NCI-H2227 (cell line): ENCODE measurements around the gene HSPA4L.

ENCODE experiments used
- DNase-seq: peaks from one replicate; lab custom pipeline; 2025; ENCODE audit not compliant: unreplicated experiment; lab: John Stamatoyannopoulos, UW

HSPA4L gene

DNA sequence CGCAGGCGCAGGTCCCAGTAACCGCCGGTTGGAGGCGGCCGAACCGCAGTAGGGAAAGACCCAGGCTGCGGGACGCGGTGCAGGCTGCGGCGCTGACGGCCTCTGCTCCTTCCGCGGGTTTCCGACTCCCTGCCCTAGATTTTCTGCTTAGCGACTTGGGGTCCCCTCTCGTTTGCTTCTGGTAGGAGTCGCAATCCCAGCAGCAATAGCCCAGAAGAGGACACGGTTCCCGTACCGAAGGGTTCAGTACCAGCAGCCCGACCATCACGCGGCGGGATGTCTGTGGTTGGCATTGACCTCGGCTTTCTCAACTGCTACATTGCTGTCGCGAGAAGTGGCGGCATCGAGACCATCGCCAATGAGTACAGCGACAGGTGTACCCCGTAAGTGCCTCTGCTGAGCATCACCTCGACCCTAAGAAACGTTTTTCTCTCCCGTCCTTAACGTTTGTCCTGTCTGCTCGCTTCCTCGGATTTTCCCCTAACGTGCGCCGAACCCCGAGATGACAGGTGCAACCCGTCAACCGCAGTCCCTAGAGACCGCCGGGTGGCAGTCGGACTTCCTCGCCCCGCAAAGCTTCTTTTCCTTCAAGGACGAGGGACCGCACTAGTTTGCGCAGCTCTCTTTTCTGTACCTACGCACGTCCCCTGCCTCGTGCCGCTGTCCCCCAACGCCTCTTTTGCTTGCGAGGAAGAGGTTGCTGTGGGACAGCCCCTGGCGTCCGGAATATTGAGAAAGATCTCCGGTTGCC lies at the start of gene HSPA4L:
Gene HSPA4L, plus strand, starts transcription at position 48 of the 751 bp plus-strand sequence. Its CDS starts 229 bp downstream, at position 277.
- DNase-seq = peak; percentile 60

DNA sequence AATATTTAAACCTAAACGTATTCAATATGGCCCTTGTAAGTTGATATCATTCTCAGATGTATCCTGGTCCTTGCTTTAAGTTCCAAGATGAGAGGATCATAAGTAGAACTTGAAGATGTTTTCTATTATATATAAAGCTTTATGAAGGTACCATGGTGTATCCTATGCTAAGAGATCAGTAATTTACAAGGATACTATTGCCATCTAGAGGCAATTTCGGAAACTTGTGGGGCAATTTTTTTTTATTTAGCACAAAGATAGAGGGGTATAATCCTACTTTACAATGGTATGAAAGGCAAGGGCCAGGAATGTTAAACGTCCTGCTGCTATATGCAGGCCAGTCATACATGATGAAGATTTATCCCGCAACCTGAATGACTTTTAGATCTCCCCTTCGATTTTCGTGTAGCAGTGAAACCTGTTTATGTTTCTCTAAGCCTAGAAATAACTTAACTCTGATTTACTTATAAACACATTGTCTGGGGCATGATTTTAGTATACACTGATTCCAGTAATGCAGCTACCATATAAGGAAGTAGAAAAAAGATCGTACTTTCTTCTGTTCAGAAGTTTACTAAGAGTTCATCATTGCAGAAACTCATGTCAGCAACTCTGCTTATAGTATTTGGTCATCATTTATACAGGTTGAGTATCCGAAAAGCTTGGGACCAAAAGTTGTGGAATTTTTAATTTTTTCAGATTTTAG lies 49.3 kb upstream of the HSPA4L start:
- peak; percentile 53 for DNase-seq

DNA sequence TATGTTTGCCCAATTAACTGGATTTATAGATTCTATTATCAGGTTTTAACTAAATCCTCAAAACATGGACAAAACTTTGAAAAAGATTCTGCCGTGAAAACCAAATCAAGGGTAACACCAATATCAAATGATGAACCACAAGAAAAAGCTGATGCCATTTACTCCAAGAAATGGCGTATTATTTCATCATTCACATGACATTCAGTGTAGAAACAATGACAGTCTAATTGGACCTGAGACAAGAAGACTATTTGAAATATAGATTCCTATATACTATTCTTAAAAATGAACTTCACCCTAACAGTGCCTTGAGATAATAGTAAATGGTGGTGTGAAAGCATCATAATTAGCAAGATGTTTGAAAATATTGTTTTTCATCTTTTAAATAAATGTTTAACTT lies 47.1 kb upstream of the HSPA4L start:
- DNase-seq = no peak

GRCh38 chr4:127737295-127737694 lies 44.8 kb upstream of the HSPA4L start:
- no peak for DNase-seq

DNA sequence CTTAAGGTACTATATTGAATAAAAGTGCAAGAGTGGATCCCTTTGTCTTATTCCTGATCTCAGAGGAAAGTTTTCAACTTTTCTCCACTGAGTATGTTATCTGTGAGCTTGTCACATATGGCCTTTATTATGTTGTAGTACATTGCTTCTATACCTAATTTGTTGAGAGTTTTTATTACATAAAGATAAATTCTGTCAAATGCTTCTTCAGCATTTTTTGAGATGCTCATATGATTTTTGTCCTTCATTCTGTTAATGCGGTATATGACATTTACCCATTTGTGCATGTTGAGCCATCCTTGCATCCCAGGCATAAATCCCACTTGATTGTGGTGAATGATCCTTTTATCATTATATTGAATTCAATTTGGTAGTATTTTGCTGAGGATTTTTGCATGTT lies 40.9 kb upstream of the HSPA4L start:
- DNase-seq = no peak

DNA sequence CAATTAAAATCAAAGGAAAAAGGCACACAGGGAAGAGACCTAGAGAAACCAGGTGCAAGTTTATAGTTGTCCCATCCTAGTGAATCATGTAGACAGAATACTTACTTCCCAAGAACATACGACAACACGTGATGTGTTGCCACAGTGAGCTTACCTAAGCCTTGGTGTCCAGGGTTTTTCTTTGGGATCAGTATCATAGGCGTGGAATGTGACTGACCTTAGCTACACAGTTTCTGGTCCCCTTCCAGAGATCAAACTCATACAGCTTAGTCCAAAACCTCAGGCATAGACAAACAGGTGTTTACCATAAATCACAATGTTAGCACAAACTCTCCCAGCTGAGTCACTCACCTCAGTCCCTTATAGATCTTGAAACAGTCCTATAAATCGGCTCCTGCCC lies 34.2 kb upstream of the HSPA4L start:
- DNase-seq = no peak

GRCh38 chr4:127748957-127749356 lies 33.2 kb upstream of the HSPA4L start:
- no peak for DNase-seq

DNA sequence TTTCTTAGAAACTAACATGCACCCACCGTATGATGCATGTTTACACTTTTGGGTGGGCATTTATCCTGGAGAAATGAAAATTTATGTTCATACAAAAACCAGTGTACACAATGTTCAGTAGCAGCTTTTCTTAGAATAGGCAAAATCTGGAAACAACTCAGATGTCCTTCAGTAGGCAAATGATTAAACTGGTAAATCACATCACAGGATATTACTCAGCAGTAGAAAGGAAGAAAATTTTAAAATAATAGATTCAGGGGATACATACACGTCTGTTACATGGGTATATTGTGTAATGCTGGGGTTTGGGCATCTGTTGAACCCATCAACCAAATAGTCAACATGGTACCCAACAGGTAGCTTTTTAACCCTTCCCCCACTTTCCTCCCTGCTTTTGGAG lies 25.2 kb upstream of the HSPA4L start:
- no peak for DNase-seq

GRCh38 chr4:127759228-127759820 lies 22.8 kb upstream of the HSPA4L start:
- DNase-seq = no peak

DNA sequence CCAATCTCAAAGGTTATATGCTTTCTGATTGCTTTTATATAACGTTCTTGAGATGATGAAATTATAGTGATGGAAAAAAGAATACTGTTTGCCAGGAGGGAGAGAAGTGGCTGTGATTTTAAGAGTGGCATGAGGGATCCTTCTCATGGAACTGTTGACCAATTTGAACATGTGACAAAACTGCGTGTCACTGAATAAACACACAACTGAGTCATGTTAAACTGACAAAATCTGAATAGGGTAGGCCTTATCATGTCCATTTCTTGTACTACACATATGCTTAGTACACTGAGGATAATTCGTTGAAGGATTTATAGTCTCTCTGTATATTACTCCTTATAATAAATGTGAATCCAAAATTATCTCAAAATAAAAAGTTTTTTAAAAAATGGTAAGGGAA lies 22.2 kb upstream of the HSPA4L start:
- DNase-seq = no peak

DNA sequence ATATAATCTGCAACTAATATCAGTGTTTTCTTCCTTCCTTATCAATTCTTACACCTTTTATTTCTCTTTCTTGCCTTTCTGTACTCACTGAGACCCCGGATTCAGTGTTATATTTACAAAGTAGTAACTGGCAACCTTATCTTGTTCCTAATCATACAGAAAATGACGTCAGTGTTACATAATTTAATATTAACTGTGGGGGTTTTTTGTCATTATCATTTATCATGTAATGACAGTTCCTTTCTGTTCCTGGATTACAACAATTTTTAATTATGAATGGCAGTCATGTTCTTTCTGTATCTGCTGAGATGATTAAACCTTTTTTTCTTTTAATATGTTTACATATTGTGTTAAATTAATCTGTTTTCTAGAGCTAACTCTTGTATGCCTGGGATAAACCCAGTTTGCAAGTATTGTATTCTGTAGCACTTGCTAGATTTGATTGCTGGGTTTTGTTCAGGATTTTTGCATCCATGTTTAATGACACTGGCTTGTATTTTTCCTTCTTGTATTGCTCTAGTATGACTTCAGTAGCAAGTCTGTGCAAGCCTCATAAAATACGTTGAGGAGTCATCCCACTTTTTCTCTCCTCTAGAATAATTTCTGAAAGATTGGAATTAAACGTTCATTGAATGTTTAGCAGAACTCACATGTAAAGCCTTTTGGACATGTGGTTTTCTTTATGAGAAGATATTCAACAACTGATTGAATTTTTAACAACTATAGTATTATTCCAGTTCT lies 10.4 kb upstream of the HSPA4L start:
- DNase-seq = no peak

GRCh38 chr4:127772769-127773671 lies 9.1 kb upstream of the HSPA4L start:
- DNase-seq = peak; percentile 38

DNA sequence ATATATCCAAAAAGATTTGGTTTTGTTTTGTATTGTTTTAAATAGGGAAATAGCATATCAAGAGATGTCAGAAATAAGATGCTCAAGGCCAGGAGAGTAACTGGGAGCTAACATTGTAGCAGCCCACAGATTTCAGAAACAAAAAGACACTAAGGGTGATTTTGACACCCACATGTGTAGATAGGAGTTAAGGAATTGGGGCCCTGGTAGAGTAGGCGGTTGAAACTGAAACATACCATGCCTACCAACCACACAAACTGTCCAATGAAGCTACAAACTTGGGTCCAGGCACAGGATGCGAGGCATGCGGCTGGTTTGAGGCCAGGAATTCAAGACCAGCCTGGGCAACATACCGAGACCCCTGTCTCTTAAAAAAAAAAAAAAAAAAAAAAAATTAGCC lies 6.3 kb upstream of the HSPA4L start:
- no peak for DNase-seq

DNA sequence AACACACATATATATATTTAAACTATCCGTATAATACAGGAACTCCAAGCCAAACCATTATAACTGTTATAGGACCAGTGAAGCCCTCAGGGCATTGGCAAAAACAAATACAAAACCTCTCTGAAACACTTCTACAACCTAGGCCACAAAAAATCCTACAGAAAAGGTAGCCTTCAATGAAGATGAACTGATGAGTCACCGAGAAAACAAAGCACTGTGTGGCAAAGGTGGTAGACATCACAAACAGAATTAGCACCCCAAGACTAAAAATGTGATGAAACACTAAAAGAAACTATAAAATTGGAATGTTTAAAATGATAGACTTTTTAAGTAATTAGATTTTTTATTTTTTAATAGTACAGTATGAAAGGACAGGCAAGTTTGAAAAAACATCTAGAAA lies 5.5 kb upstream of the HSPA4L start:
- no peak for DNase-seq

DNA sequence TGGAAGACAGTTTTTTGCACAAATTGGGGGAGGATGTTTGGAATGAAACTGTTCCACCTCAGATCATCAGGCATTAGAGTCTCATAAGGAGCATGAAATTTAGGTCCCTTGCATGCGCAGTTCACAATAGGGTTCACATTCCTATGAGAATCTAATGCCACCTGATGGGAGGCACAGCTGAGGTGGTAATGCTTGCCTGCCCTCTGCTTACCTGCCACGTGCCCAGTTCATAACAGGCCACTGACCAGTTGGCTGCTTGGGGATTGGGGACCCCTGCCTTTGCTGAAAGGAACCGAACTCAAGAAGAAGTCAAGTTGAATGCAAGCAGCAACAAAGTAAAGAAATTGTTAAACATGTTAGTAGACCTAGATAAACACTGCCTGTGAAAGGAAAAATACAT lies 4.6 kb upstream of the HSPA4L start:
- DNase-seq = no peak

GRCh38 chr4:127778102-127778501 lies 4.0 kb upstream of the HSPA4L start:
- peak; percentile 1 for DNase-seq

DNA sequence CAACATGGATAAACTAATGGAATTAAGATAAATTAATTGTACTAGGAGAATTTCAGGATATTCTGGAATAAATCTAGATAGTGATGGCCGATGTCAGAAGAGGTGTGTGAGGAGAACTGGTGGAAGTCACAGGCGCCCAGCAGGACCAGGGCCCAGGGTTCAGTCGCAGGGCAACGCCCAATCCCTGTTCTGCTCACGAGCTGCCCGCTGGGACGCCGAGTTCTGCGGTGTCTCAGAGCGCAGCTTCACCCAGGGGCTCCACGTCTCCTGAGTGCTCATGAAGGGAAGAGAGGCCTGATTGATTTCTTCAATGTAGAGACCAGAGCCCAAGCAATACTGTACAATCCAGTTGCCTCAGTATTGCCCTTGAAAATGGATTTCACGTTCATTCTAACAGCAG lies 1.5 kb upstream of the HSPA4L start:
- DNase-seq = no peak

DNA sequence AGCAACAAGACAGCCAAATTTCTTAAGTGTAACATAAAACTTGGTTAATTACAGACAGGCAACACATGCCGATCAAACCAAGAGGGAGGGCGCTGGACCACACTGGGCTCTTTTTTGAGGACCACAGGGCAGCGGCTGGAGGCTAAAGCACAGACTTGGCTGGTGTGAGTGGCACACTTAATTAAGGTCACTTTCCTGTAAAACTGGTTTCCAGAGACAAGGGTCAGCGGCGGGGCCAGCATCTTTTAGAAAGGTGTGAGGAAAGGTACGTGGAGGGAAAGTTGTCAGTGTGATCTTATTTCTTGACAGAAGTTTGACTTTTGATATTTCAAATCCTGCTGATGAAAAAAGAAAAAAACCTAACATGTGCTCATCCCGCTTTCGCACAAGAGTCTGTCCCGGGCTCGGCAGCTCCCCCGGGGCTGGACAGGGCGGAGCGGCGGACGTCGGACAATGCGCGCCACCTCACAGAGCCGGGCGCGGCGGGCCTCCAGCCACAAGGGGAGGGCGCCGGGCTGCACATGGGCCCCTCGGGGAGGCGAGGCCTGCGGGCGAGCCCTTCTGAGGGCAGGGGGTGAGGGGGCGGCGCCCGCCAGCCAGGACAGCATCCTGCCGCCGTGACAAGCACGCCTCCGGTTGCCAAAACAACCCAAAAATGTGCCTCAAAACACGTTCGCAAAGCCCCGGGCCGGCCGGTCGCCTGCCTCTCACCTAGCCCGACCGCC lies 660 bp upstream of the HSPA4L start:
- peak; percentile 62 for DNase-seq

GRCh38 chr4:127782025-127782274 lies 172 bp upstream of the HSPA4L start:
- peak; percentile 92 for DNase-seq
